CD4-positive, CD25-positive, alpha-beta regulatory T cell (primary cell): Measurements from ENCODE around the gene LFNG. TPM values are rescaled to one million over a fixed set of nuclear protein-coding genes. Genes with fewer than 3 reads are reported as not detected.

ENCODE experiments used
- ATAC-seq, 2 donors: fragments of 150-1000 bp; cut with Tn5 transposase; one replicate each; pipeline ENCODE4 v1.10.0; 2021; ENCODE audit warnings: low read depth in 2 of 2, moderate number of reproducible peaks in 2 of 2, moderate library complexity in 1 of 2
- DNase-seq, 3 donors: peaks; one replicate each; pipeline versions ENCODE4 v3.0.0 to v3.0.0-alpha.2; 2012 to 2022; ENCODE audit warnings: mixed read lengths in 1 of 3
- H3K27ac ChIP-seq: one replicate; pipeline ENCODE4 v1.7.0; 2013; ENCODE audit warnings: mild to moderate bottlenecking, low read length; ENCODE audit not compliant: insufficient read depth, poor library complexity, severe bottlenecking
- H3K27me3 ChIP-seq: one replicate; pipeline ENCODE4 v1.7.0; 2013; ENCODE audit warnings: low read length; ENCODE audit not compliant: control insufficient read depth, insufficient read depth
- H3K36me3 ChIP-seq: one replicate; pipeline ENCODE4 v1.7.0; 2013; ENCODE audit warnings: mild to moderate bottlenecking, low read length, moderate library complexity; ENCODE audit not compliant: control insufficient read depth, insufficient read depth
- H3K4me1 ChIP-seq: 2 replicates; pipeline ENCODE4 v1.7.0; 2013; ENCODE audit warnings: mild to moderate bottlenecking, low read length; ENCODE audit not compliant: insufficient read depth, control insufficient read depth, poor library complexity, severe bottlenecking
- H3K4me3 ChIP-seq: one replicate; pipeline ENCODE4 v1.7.0; 2013; ENCODE audit warnings: low read depth, mild to moderate bottlenecking, low read length, moderate library complexity
- H3K9me3 ChIP-seq, 2 experiments: 1 replicate in 1 of 2; 2 replicates in 1 of 2; pipeline ENCODE4 v1.7.0; 2013; ENCODE audit warnings: low read length in 2 of 2, mild to moderate bottlenecking in 1 of 2, moderate library complexity in 1 of 2; ENCODE audit not compliant: control insufficient read depth in 2 of 2
- H3K27ac Mint-ChIP-seq, 3 donors: one replicate each; pipeline ENCODE4 v1.8.0; 2020 to 2022; ENCODE audit warnings: mild to moderate bottlenecking in 3 of 3, mixed read lengths in 3 of 3, moderate library complexity in 2 of 3
- H3K27me3 Mint-ChIP-seq: one replicate; pipeline ENCODE4 v1.8.0; 2022; ENCODE audit warnings: mild to moderate bottlenecking, mixed read lengths
- H3K36me3 Mint-ChIP-seq: one replicate; pipeline ENCODE4 v1.8.0; 2020; ENCODE audit warnings: mixed read lengths
- H3K4me1 Mint-ChIP-seq, 4 donors: one replicate each; pipeline ENCODE4 v1.8.0; 2020 to 2022; ENCODE audit warnings: mixed read lengths in 4 of 4, mild to moderate bottlenecking in 1 of 4
- H3K4me3 Mint-ChIP-seq, 4 donors: one replicate each; pipeline ENCODE4 v1.8.0; 2020 to 2022; ENCODE audit warnings: mild to moderate bottlenecking in 4 of 4, mixed read lengths in 4 of 4, moderate library complexity in 3 of 4
- H3K9me3 Mint-ChIP-seq, 7 donors: one replicate each; pipeline ENCODE4 v1.8.0; 2020 to 2022; ENCODE audit warnings: mixed read lengths in 7 of 7, mild to moderate bottlenecking in 3 of 7, moderate library complexity in 2 of 7
- polyA plus RNA-seq, 4 donors: library from polyadenylated mRNA; unstranded; fragments of 300-500 nt; fragmentation: Illumina TruSeq; gene quantifications; one replicate each; pipeline ENCODE4 v1.2.3, GENCODE V29; 2021
- total RNA-seq: library from RNA; stranded (reverse); gene quantifications from one replicate; pipeline ENCODE4 v1.2.3, GENCODE V29; 2022

The LFNG gene
- total and polyA plus RNA-seq, 5 donors from 2014 or later = 2.1 to 215 (median 3.3) TPM

- Mint-ChIP-seq H3K36me3 (peaks cover 3% of the 10 kb centered on the region), H3K27ac (no peak overlapping the region), H3K9me3 (no peaks in the 10 kb centered on the region), H3K4me3 (no peak overlapping the region), H3K27me3 (no peaks in the 10 kb centered on the region), H3K4me1 (peaks cover 0 to 14% (median 0%) of the 10 kb centered on the region in 4 donors)
- Histone ChIP-seq H3K36me3 (no peaks in the 10 kb centered on the region), H3K27ac (no peak overlapping the region), H3K27me3 (no peaks in the 10 kb centered on the region), H3K4me3 (no peak overlapping the region), H3K9me3 (peaks cover 0 to 7% of the 10 kb centered on the region in 2 experiments), H3K4me1 (peaks cover 12% of the 10 kb centered on the region)
- no peak for DNase-seq
- no peak for ATAC-seq
These were observed 40.1 kb upstream of the LFNG start for GRCh38 chr7:2479276-2480069.

- Histone ChIP-seq H3K4me1 (peaks cover 12% of the 10 kb centered on the region), H3K27ac (no peak overlapping the region), H3K9me3 (peaks cover 0 to 7% of the 10 kb centered on the region in 2 experiments), H3K27me3 (no peaks in the 10 kb centered on the region), H3K4me3 (no peak overlapping the region), H3K36me3 (no peaks in the 10 kb centered on the region)
- ATAC-seq = no peak
- peaks cover 3% of the 10 kb centered on the region for H3K36me3 Mint-ChIP-seq
- H3K27ac Mint-ChIP-seq = no peak overlapping the region
- peaks cover 0 to 14% (median 0%) of the 10 kb centered on the region in 4 donors for H3K4me1 Mint-ChIP-seq
- DNase-seq = no peak
- H3K9me3 Mint-ChIP-seq = peaks cover 0 to 2% (median 0%) of the 10 kb centered on the region in 7 donors
- H3K27me3 Mint-ChIP-seq = no peaks in the 10 kb centered on the region
- no peak overlapping the region for H3K4me3 Mint-ChIP-seq
These were observed 39.5 kb upstream of the LFNG start for GRCh38 chr7:2480070-2480408.

- no peaks in the 10 kb centered on the region for H3K27me3 ChIP-seq
These were observed 38.4 kb upstream of the LFNG start for GRCh38 chr7:2481195-2481594.

GRCh38 chr7:2482725-2483451 is 36.7 kb upstream of the LFNG start:
- H3K9me3 ChIP-seq = peaks cover 0 to 7% of the 10 kb centered on the region in 2 experiments
- peaks cover 0 to 7% (median 0%) of the 10 kb centered on the region in 4 donors for H3K4me1 Mint-ChIP-seq

More at GRCh38 chr7:2481195-2481594, 38.4 kb upstream of the LFNG start:
- H3K36me3 Mint-ChIP-seq = peaks cover 3% of the 10 kb centered on the region
- H3K4me1 ChIP-seq = peaks cover 12% of the 10 kb centered on the region
- no peak overlapping the region for H3K4me3 Mint-ChIP-seq
- H3K4me1 Mint-ChIP-seq = peaks cover 0 to 14% (median 0%) of the 10 kb centered on the region in 4 donors
- peaks cover 0 to 3% (median 0%) of the 10 kb centered on the region in 7 donors for H3K9me3 Mint-ChIP-seq
- ATAC-seq (no peak), DNase-seq (no peak)
- no peak overlapping the region for H3K27ac Mint-ChIP-seq
- peaks cover 0 to 7% of the 10 kb centered on the region in 2 experiments for H3K9me3 ChIP-seq
- H3K27ac ChIP-seq = no peak overlapping the region
- no peak overlapping the region for H3K4me3 ChIP-seq
- no peaks in the 10 kb centered on the region for H3K27me3 Mint-ChIP-seq
- no peaks in the 10 kb centered on the region for H3K36me3 ChIP-seq

GRCh38 chr7:2483494-2483893 is 36.1 kb upstream of the LFNG start:
- peaks cover 0 to 4% (median 0%) of the 10 kb centered on the region in 7 donors for H3K9me3 Mint-ChIP-seq
- no peak for ATAC-seq
- Histone ChIP-seq H3K36me3 (no peaks in the 10 kb centered on the region), H3K27me3 (no peaks in the 10 kb centered on the region), H3K4me1 (no peaks in the 10 kb centered on the region), H3K9me3 (peaks cover 0 to 7% of the 10 kb centered on the region in 2 experiments), H3K4me3 (no peak overlapping the region), H3K27ac (no peak overlapping the region)
- DNase-seq = no peak
- no peak overlapping the region for H3K4me3 Mint-ChIP-seq
- H3K27me3 Mint-ChIP-seq = no peaks in the 10 kb centered on the region
- H3K4me1 Mint-ChIP-seq = peaks cover 0 to under 1% (median 0%) of the 10 kb centered on the region in 4 donors
- peaks cover 3% of the 10 kb centered on the region for H3K36me3 Mint-ChIP-seq
- H3K27ac Mint-ChIP-seq = no peak overlapping the region

More at GRCh38 chr7:2482725-2483451, 36.7 kb upstream of the LFNG start:
- no peaks in the 10 kb centered on the region for H3K36me3 ChIP-seq
- DNase-seq = peak in 1 of 3 donors; percentile 37
- Mint-ChIP-seq H3K27me3 (no peaks in the 10 kb centered on the region), H3K27ac (peak overlapping the region in 1 of 3 donors; percentile 20), H3K9me3 (peaks cover 0 to 3% (median 0%) of the 10 kb centered on the region in 7 donors), H3K36me3 (peaks cover 3% of the 10 kb centered on the region), H3K4me3 (no peak overlapping the region)
- no peak overlapping the region for H3K27ac ChIP-seq
- no peak overlapping the region for H3K4me3 ChIP-seq
- H3K4me1 ChIP-seq = peaks cover 4% of the 10 kb centered on the region
- ATAC-seq = no peak
- no peaks in the 10 kb centered on the region for H3K27me3 ChIP-seq

- H3K36me3 Mint-ChIP-seq = peaks cover 3% of the 10 kb centered on the region
- H3K4me3 ChIP-seq = no peak overlapping the region
- no peak for ATAC-seq
- H3K27ac ChIP-seq = no peak overlapping the region
- H3K27me3 Mint-ChIP-seq = peaks cover 11% of the 10 kb centered on the region
- no peaks in the 10 kb centered on the region for H3K36me3 ChIP-seq
- peak overlapping the region in 1 of 3 donors; percentile 95 for H3K27ac Mint-ChIP-seq
- no peaks in the 10 kb centered on the region for H3K27me3 ChIP-seq
- H3K4me1 ChIP-seq = no peaks in the 10 kb centered on the region
- H3K4me1 Mint-ChIP-seq = peaks cover 0 to 3% (median 2%) of the 10 kb centered on the region in 4 donors
- DNase-seq = no peak
- H3K9me3 ChIP-seq = peaks cover 0 to 7% of the 10 kb centered on the region in 2 experiments
- H3K4me3 Mint-ChIP-seq = no peak overlapping the region
- H3K9me3 Mint-ChIP-seq = peaks cover 0 to 6% (median 0%) of the 10 kb centered on the region in 7 donors
These were observed 34.7 kb upstream of the LFNG start for GRCh38 chr7:2484868-2485267.

DNA sequence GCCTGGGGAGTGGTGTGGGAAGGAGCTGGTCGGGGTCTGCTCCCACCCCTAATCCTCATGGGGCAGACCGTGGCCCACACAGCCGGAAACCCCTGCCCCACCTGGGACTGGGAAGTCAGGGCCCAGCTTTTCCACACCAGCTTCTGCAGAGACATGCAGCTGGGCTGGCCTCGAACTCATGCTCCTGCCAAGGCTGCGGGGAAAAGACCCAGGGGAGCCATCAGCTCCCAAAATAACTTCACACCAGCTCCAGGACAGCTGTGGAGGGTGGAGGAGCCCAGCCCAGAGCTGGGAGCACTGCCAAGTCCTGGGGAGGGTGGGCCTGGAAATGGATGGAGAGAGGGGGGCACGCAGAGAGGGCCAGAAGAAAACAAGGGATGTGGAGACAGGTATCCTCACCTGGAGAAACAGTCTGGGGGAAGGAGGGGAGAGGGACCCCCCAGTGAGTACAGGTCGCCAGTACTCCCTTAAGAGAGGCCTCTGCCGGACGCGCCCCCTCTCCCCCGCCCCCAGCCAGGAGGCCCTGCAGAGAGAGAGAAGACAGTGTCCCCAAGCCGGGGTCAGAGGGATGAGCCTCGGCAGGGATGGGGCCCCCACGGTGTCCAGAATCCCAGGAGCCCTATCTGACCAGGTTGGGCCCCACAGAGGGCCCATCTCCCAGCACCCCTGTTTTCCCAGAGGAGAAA is 31.8 kb upstream of the LFNG start:
- Histone ChIP-seq H3K4me1 (no peaks in the 10 kb centered on the region), H3K27me3 (no peaks in the 10 kb centered on the region), H3K27ac (no peak overlapping the region), H3K4me3 (no peak overlapping the region), H3K9me3 (peaks cover 0 to 5% of the 10 kb centered on the region in 2 experiments), H3K36me3 (no peaks in the 10 kb centered on the region)
- H3K27me3 Mint-ChIP-seq = peaks cover 17% of the 10 kb centered on the region
- peaks cover 0 to 8% (median 0%) of the 10 kb centered on the region in 7 donors for H3K9me3 Mint-ChIP-seq
- H3K36me3 Mint-ChIP-seq = peaks cover 3% of the 10 kb centered on the region
- no peak overlapping the region for H3K4me3 Mint-ChIP-seq
- H3K27ac Mint-ChIP-seq = no peak overlapping the region
- ATAC-seq (no peak), DNase-seq (no peak)
- H3K4me1 Mint-ChIP-seq = peaks cover 0 to 3% (median 2%) of the 10 kb centered on the region in 4 donors
